ENCODE results near the gene COQ8A.
"Not testable (repeated sequence)": the region's sequence is repeated elsewhere in the genome, so short reads cannot be mapped to it uniquely, and the experiment has no call there.

COQ8A gene

GRCh38 chr1:226985839-226986463 lies 45.9 kb downstream of the COQ8A start:
- DNase-seq = no peak

GRCh38 chr1:226986496-226987178 lies 46.5 kb downstream of the COQ8A start:
- DNase-seq = no peak

GRCh38 chr1:226987179-226987536 lies 47.1 kb downstream of the COQ8A start:
- DNase-seq = no peak

GRCh38 chr1:226987623-226988333 lies 47.7 kb downstream of the COQ8A start:
- no peak for DNase-seq

GRCh38 chr1:226988334-226988666 lies 48.2 kb downstream of the COQ8A start:
- no peak for DNase-seq

GRCh38 chr1:226989085-226989920 lies 49.2 kb downstream of the COQ8A start:
- no peak for DNase-seq

- DNase-seq = no peak
These were observed 50.1 kb downstream of the COQ8A start for GRCh38 chr1:226990133-226990716.

GRCh38 chr1:226991920-226992319 lies 51.8 kb downstream of the COQ8A start:
- DNase-seq = no peak

- no peak for DNase-seq
These were observed 53.9 kb downstream of the COQ8A start for GRCh38 chr1:226993814-226994585.

- no peak for DNase-seq
These were observed 54.7 kb downstream of the COQ8A start for GRCh38 chr1:226994586-226995364.

GRCh38 chr1:226995365-226996332 lies 55.6 kb downstream of the COQ8A start:
- DNase-seq = no peak

GRCh38 chr1:226999579-226999978 lies 59.5 kb downstream of the COQ8A start:
- DNase-seq = not testable (repeated sequence)

GRCh38 chr1:227002531-227003049 lies 62.5 kb downstream of the COQ8A start:
- no peak for DNase-seq

GRCh38 chr1:227003165-227003564 lies 63.1 kb downstream of the COQ8A start:
- DNase-seq = no peak

- no peak for DNase-seq
These were observed 64.7 kb downstream of the COQ8A start for GRCh38 chr1:227004796-227005195.

- no peak for DNase-seq
These were observed 66.2 kb downstream of the COQ8A start for GRCh38 chr1:227006226-227006796.

- DNase-seq = no peak
These were observed 69.8 kb downstream of the COQ8A start for GRCh38 chr1:227009937-227010336.

GRCh38 chr1:227010645-227011044 lies 70.6 kb downstream of the COQ8A start:
- DNase-seq = no peak

- DNase-seq = no peak
These were observed 76.9 kb downstream of the COQ8A start for GRCh38 chr1:227016990-227017389.

Data from cortex of kidney (tissue), 1 donor.